ENCODE measurements around the gene GPR143. TPM values are rescaled to one million over a fixed set of nuclear protein-coding genes. Genes with fewer than 3 reads are reported as not detected.

GPR143 gene
- polyA plus RNA-seq, 1 donor (not counting 4 experiments of a cell fraction or from before 2014, with no cell fraction given): 0.33 TPM

DNA sequence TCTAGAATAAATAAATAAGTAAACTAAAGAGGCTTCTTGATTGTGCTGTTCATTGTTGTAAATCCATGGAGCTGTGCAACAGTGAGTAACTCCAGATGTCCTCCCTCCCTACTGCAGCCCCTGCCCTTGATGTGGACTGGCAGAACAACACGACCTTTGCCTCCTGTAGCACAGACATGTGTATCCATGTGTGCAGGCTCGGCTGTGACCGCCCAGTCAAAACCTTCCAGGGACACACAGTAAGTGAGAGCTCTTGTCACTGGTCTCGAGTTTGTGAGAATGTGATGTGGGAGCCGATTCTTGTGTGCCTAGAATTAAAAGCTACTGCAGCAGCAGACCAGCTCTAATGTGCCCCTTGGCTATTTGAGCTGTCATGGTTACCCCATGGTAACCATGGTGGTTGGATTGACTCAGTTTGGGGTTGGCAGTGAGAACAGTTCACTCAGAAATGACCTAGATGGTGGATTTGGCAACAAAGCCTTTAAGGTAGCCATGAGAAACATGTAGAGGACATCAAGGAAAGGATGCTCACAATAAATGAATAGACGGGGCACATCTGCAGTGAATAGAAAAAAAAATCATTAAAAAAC lies 60.7 kb downstream of the GPR143 start:
- no peak overlapping the region for H3K4me3 ChIP-seq (ENCODE audit: control insufficient read depth in 2 of 3, extremely low read depth in 1 of 3, insufficient read depth in 2 of 3, low read depth in 1 of 3, low read length in 3 of 3)
- H3K9ac ChIP-seq (ENCODE audit: control insufficient read depth, extremely low read depth, insufficient read depth, low read length): no peak overlapping the region
- H4K20me1 ChIP-seq (ENCODE audit: control insufficient read depth, extremely low read depth, insufficient read depth, low read length): no peaks in the 10 kb centered on the region
- DNase-seq (ENCODE audit: low read depth, low spot score) (no peak), FAIRE-seq (no peak)
- H3K9me1 ChIP-seq (ENCODE audit: control insufficient read depth, extremely low read depth, insufficient read depth, low read length): no peaks in the 10 kb centered on the region
- H3K36me3 ChIP-seq (ENCODE audit: control insufficient read depth in 2 of 2, extremely low read depth in 1 of 2, insufficient read depth in 2 of 2, low read length in 2 of 2): no peaks in the 10 kb centered on the region
- H3K4me2 ChIP-seq (ENCODE audit: control insufficient read depth, extremely low read depth, insufficient read depth, low read depth, low read length): no peak overlapping the region
- no peaks in the 10 kb centered on the region for H3K27me3 ChIP-seq (ENCODE audit: control insufficient read depth, extremely low read depth, insufficient read depth, low read length)
- dilution Hi-C loops (cut with MboI; ENCODE audit: extremely low pct_ligation_motif_present, low sequenced_read_pairs): no loop called here
- no peaks in the 10 kb centered on the region for H3K9me3 ChIP-seq (ENCODE audit: control insufficient read depth, low read depth, low read length)
- H3K4me1 ChIP-seq (ENCODE audit: control insufficient read depth, extremely low read depth, insufficient read depth, low read length): no peaks in the 10 kb centered on the region
- no peak overlapping the region for H3K27ac ChIP-seq (ENCODE audit: control insufficient read depth, insufficient read depth, low read length)
- H2AFZ ChIP-seq (ENCODE audit: control insufficient read depth, low read length): no peak overlapping the region
- H3K79me2 ChIP-seq (ENCODE audit: control insufficient read depth, insufficient read depth, low read length): no peaks in the 10 kb centered on the region
- TF ChIP-seq, protein P1, sequence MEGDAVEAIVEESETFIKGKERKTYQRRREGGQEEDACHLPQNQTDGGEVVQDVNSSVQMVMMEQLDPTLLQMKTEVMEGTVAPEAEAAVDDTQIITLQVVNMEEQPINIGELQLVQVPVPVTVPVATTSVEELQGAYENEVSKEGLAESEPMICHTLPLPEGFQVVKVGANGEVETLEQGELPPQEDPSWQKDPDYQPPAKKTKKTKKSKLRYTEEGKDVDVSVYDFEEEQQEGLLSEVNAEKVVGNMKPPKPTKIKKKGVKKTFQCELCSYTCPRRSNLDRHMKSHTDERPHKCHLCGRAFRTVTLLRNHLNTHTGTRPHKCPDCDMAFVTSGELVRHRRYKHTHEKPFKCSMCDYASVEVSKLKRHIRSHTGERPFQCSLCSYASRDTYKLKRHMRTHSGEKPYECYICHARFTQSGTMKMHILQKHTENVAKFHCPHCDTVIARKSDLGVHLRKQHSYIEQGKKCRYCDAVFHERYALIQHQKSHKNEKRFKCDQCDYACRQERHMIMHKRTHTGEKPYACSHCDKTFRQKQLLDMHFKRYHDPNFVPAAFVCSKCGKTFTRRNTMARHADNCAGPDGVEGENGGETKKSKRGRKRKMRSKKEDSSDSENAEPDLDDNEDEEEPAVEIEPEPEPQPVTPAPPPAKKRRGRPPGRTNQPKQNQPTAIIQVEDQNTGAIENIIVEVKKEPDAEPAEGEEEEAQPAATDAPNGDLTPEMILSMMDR (optimal IDR thresholded peaks at IDR 0.05 in 1 of 3, IDR thresholded peaks at IDR 0.05 in 1 of 3, conservative IDR thresholded peaks at IDR 0.05 in 1 of 3; ENCODE audit: extremely low read depth in 1 of 3, insufficient read depth in 2 of 3, low read length in 3 of 3): no peak
- TF ChIP-seq EZH2 (IDR thresholded peaks at IDR 0.05; ENCODE audit: low read length): no peak

DNA sequence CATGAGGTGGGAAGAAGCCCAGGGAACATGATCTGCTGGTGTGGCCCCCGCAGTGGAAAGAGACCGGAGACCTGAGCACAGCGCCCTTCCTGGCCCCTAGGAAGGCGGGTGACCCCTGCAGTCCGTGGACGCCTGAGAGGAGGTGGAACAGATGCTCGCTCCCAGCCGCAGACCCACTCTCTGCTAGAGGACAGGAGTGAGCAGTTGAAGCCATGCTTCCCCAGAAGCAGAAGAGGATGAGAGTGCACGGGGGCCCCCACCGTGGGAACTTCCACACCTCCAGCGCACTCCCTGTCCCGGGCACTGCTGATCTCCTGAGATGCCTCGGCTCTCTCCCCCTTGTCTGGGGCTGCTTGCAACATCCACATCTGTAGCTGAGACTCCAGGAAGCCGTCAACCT lies 62.2 kb downstream of the GPR143 start:
- dilution Hi-C loops (cut with MboI; ENCODE audit: extremely low pct_ligation_motif_present, low sequenced_read_pairs): no loop called here
- TF ChIP-seq, protein P1 (optimal IDR thresholded peaks at IDR 0.05 in 1 of 3, IDR thresholded peaks at IDR 0.05 in 1 of 3, conservative IDR thresholded peaks at IDR 0.05 in 1 of 3; ENCODE audit: extremely low read depth in 1 of 3, insufficient read depth in 2 of 3, low read length in 3 of 3): no peak
- no peak for TF ChIP-seq EZH2 (IDR thresholded peaks at IDR 0.05; ENCODE audit: low read length)
- no peak overlapping the region for H3K27ac ChIP-seq (ENCODE audit: control insufficient read depth, insufficient read depth, low read length)
- H3K9me1 ChIP-seq (ENCODE audit: control insufficient read depth, extremely low read depth, insufficient read depth, low read length): no peaks in the 10 kb centered on the region
- H3K9me3 ChIP-seq (ENCODE audit: control insufficient read depth, low read depth, low read length): no peaks in the 10 kb centered on the region
- FAIRE-seq: no peak
- H3K27me3 ChIP-seq (ENCODE audit: control insufficient read depth, extremely low read depth, insufficient read depth, low read length): no peaks in the 10 kb centered on the region
- H3K4me1 ChIP-seq (ENCODE audit: control insufficient read depth, extremely low read depth, insufficient read depth, low read length): no peaks in the 10 kb centered on the region
- no peak for DNase-seq (ENCODE audit: low read depth, low spot score)
- H3K4me2 ChIP-seq (ENCODE audit: control insufficient read depth, extremely low read depth, insufficient read depth, low read depth, low read length): no peak overlapping the region
- H3K9ac ChIP-seq (ENCODE audit: control insufficient read depth, extremely low read depth, insufficient read depth, low read length): no peak overlapping the region
- no peaks in the 10 kb centered on the region for H3K36me3 ChIP-seq (ENCODE audit: control insufficient read depth in 2 of 2, extremely low read depth in 1 of 2, insufficient read depth in 2 of 2, low read length in 2 of 2)
- H4K20me1 ChIP-seq (ENCODE audit: control insufficient read depth, extremely low read depth, insufficient read depth, low read length): no peaks in the 10 kb centered on the region
- no peak overlapping the region for H3K4me3 ChIP-seq (ENCODE audit: control insufficient read depth in 2 of 3, extremely low read depth in 1 of 3, insufficient read depth in 2 of 3, low read depth in 1 of 3, low read length in 3 of 3)
- no peak overlapping the region for H2AFZ ChIP-seq (ENCODE audit: control insufficient read depth, low read length)
- H3K79me2 ChIP-seq (ENCODE audit: control insufficient read depth, insufficient read depth, low read length): no peaks in the 10 kb centered on the region
